A549 (cell line): Measurements from ENCODE around the gene PBRM1. TPM values are rescaled to one million over a fixed set of nuclear protein-coding genes. Genes with fewer than 3 reads are reported as not detected.
"Not testable (repeated sequence)": the region's sequence is repeated elsewhere in the genome, so short reads cannot be mapped to it uniquely, and the experiment has no call there.

Experiments used
- ATAC-seq, 2 experiments: fragments of 200-7000 bp in 1 of 2; fragments of >200 bp in 1 of 2; cut with Nextera tagmentation in 1 of 2; cut with Tn5 transposase in 1 of 2; 3 replicates each; pipeline versions ENCODE4 v1.8.0 to v1.9.1; 2018 to 2020; ENCODE audit warnings: mild to moderate bottlenecking in 1 of 2, moderate library complexity in 1 of 2
- CTCF ChIA-PET: fragments of 300-600 bp; sonication (Branson Sonifier 250); formaldehyde crosslinking; extraction: SDS; loops from one replicate; lab custom pipeline; 2021; ENCODE audit warnings: antibody characterized with exemption, inconsistent platforms; lab: Yijun Ruan, JAX
- POLR2A ChIA-PET: fragments of 350-600 bp; formaldehyde crosslinking; extraction: SDS; loops from one replicate; lab custom pipeline; 2021; ENCODE audit warnings: antibody characterized with exemption, inconsistent platforms; lab: Yijun Ruan, JAX
- DNase-seq, 2 experiments: peaks; one replicate each; pipeline versions ENCODE4 v3.0.0 to v3.0.0-alpha.2; 2011 to 2016; ENCODE audit warnings: low read depth in 1 of 2, low spot score in 1 of 2
- FAIRE-seq: peaks from 2 replicates; lab custom pipeline; 2011; peaks lifted over from hg19 to GRCh38; lab: Jason Lieb, UNC
- H3K27ac ChIP-seq, 2 experiments: fragments of >200 bp; sonication (Bioruptor Twin); formaldehyde crosslinking; 3 replicates each; pipeline ENCODE4 v1.5.1; 2016 to 2017
- H3K4me1 ChIP-seq: fragments of >200 bp; sonication (Bioruptor Twin); formaldehyde crosslinking; 3 replicates; pipeline ENCODE4 v1.6.1; 2016
- H3K4me2 ChIP-seq: fragments of >200 bp; sonication (Bioruptor Twin); formaldehyde crosslinking; 3 replicates; pipeline ENCODE4 v1.6.1; 2016
- H3K4me3 ChIP-seq: fragments of >200 bp; sonication (Bioruptor Twin); formaldehyde crosslinking; 3 replicates; pipeline ENCODE4 v1.5.1; 2016
- H3K9me3 ChIP-seq: fragments of >200 bp; sonication (Bioruptor Twin); formaldehyde crosslinking; 3 replicates; pipeline ENCODE4 v1.6.1; 2016
- CBX8 ChIP-seq: fragments of 200-600 bp; sonication (generic); IDR thresholded peaks from 2 replicates; pipeline ENCODE4 v1.6.1; 2016
- CHD4 ChIP-seq: fragments of 200-600 bp; sonication (generic); IDR thresholded peaks from 2 replicates; pipeline ENCODE4 v1.6.1; 2016; ENCODE audit warnings: antibody characterized with exemption, mild to moderate bottlenecking, borderline replicate concordance
- CTCF ChIP-seq: fragments of >200 bp; sonication (Bioruptor Twin); formaldehyde crosslinking; IDR thresholded peaks from 3 replicates; pipeline ENCODE4 v1.5.1; 2016
- EHF ChIP-seq: fragments of 250-450 bp; sonication (Bioruptor Pico); IDR thresholded peaks from 2 replicates; pipeline ENCODE4 v1.5.0; 2020; ENCODE audit warnings: mild to moderate bottlenecking
- ELK1 ChIP-seq: fragments of 150-350 bp; IDR thresholded peaks from 2 replicates; pipeline ENCODE4 v1.6.1; 2014; ENCODE audit warnings: low read depth, mild to moderate bottlenecking, low read length
- EP300 ChIP-seq, 2 experiments: fragments of >200 bp; sonication (Bioruptor Twin); formaldehyde crosslinking; IDR thresholded peaks; 2 replicates in 1 of 2; 3 replicates in 1 of 2; pipeline ENCODE4 v1.6.1; 2016 to 2017
- ESRRA ChIP-seq: fragments of 150-350 bp; IDR thresholded peaks from 2 replicates; pipeline ENCODE4 v1.6.1; 2014; ENCODE audit warnings: mild to moderate bottlenecking, low read length, borderline replicate concordance
- FOXS1 ChIP-seq: fragments of 250-450 bp; sonication (Bioruptor Pico); IDR thresholded peaks from 2 replicates; pipeline ENCODE4 v1.5.0; 2020; ENCODE audit warnings: mild to moderate bottlenecking, moderate library complexity
- GATA3 ChIP-seq: IDR thresholded peaks from 2 replicates; pipeline ENCODE4 v1.6.1; 2012; ENCODE audit warnings: borderline replicate concordance
- HDAC2 ChIP-seq: fragments of 200-600 bp; sonication (generic); IDR thresholded peaks from 2 replicates; pipeline ENCODE4 v1.6.1; 2016
- HES2 ChIP-seq: fragments of >200 bp; sonication (Bioruptor Twin); formaldehyde crosslinking; IDR thresholded peaks from 2 replicates; pipeline ENCODE4 v1.6.1; 2016
- HMGXB4 ChIP-seq: fragments of 250-450 bp; sonication (Bioruptor Pico); IDR thresholded peaks from 2 replicates; pipeline ENCODE4 v1.5.0; 2021; ENCODE audit warnings: mild to moderate bottlenecking, moderate library complexity, borderline replicate concordance
- HOXB5 ChIP-seq: fragments of 250-450 bp; sonication (Bioruptor Pico); IDR thresholded peaks from 2 replicates; pipeline ENCODE4 v1.5.0; 2020; ENCODE audit warnings: mild to moderate bottlenecking, moderate library complexity
- JUN ChIP-seq, 2 experiments: fragments of >200 bp; sonication (Bioruptor Twin); formaldehyde crosslinking; IDR thresholded peaks; 2 replicates in 1 of 2; 3 replicates in 1 of 2; pipeline ENCODE4 v1.6.1; 2016 to 2017
- JUNB ChIP-seq: fragments of >200 bp; sonication (Bioruptor Twin); formaldehyde crosslinking; IDR thresholded peaks from 2 replicates; pipeline ENCODE4 v1.6.1; 2016
- KDM5A ChIP-seq: fragments of 200-600 bp; sonication (generic); IDR thresholded peaks from 2 replicates; pipeline ENCODE4 v1.6.1; 2016; ENCODE audit warnings: antibody characterized with exemption, mild to moderate bottlenecking
- MAX ChIP-seq: IDR thresholded peaks from 2 replicates; pipeline ENCODE4 v1.6.1; 2012
- NR3C1 ChIP-seq: fragments of >200 bp; sonication (Bioruptor Twin); formaldehyde crosslinking; IDR thresholded peaks from 3 replicates; pipeline ENCODE4 v1.6.1; 2017
- RAD21 ChIP-seq, 2 experiments: fragments of >200 bp in 1 of 2; sonication (Bioruptor Twin) in 1 of 2; formaldehyde crosslinking in 1 of 2; IDR thresholded peaks in 1 of 2; conservative IDR thresholded peaks in 1 of 2; 2 replicates in 1 of 2; 3 replicates in 1 of 2; pipeline ENCODE4 v1.6.1; 2012 to 2018; ENCODE audit warnings: inconsistent platforms in 1 of 2
- RARB ChIP-seq: fragments of 250-450 bp; sonication (Bioruptor Pico); IDR thresholded peaks from 2 replicates; pipeline ENCODE4 v1.8.0; 2021; ENCODE audit warnings: mild to moderate bottlenecking, moderate library complexity
- RCOR1 ChIP-seq: fragments of 150-350 bp; IDR thresholded peaks from 2 replicates; pipeline ENCODE4 v1.6.1; 2014; ENCODE audit warnings: antibody characterized with exemption, low read length, low read depth
- RFX5 ChIP-seq: fragments of 450-650 bp; IDR thresholded peaks from 2 replicates; pipeline ENCODE4 v1.7.1; 2014; ENCODE audit warnings: antibody characterized with exemption, mild to moderate bottlenecking, moderate library complexity
- SREBF2 ChIP-seq: fragments of 450-650 bp; IDR thresholded peaks from 2 replicates; pipeline ENCODE4 v1.6.1; 2014; ENCODE audit warnings: mild to moderate bottlenecking, moderate library complexity
- TFCP2L1 ChIP-seq: fragments of 250-450 bp; sonication (Bioruptor Pico); IDR thresholded peaks from 2 replicates; pipeline ENCODE4 v1.5.0; 2021; ENCODE audit warnings: mild to moderate bottlenecking
- TP53 ChIP-seq: fragments of 250-450 bp; sonication (Bioruptor Pico); IDR thresholded peaks from 2 replicates; pipeline ENCODE4 v1.5.0; 2021; ENCODE audit warnings: mild to moderate bottlenecking, moderate library complexity
- USF2 ChIP-seq: fragments of 450-650 bp; IDR thresholded peaks from 2 replicates; pipeline ENCODE4 v1.6.1; 2014; ENCODE audit warnings: antibody characterized with exemption
- ZC3H11A ChIP-seq: fragments of 450-650 bp; IDR thresholded peaks from 2 replicates; pipeline ENCODE4 v1.6.1; 2014; ENCODE audit warnings: antibody characterized with exemption, mild to moderate bottlenecking
- ZFP36 ChIP-seq: fragments of 450-650 bp; IDR thresholded peaks from 2 replicates; pipeline ENCODE4 v1.6.1; 2014; ENCODE audit warnings: borderline replicate concordance; ENCODE audit not compliant: partially characterized antibody
- WGBS: methylation state at CpG from one replicate; pipeline ENCODE4 v1.1.6; 2017; ENCODE audit errors: missing lambda C conversion rate; 5-methylcytosine and 5-hydroxymethylcytosine counted together
- polyA plus RNA-seq, 4 experiments: library from polyadenylated mRNA; depleted of rRNA in 3 of 4; stranded (reverse); fragments of >200 nt; fragmentation: RNase III in 1 of 4; extraction: RNeasy Plus Mini Kit Qiagen cat#74134 plus additional on column Dnase treatment in 1 of 4; gene quantifications; 2 replicates in 3 of 4; 3 replicates in 1 of 4; pipeline ENCODE4 v1.2.3, GENCODE V29; 2011 to 2017

Gene PBRM1
- polyA plus RNA-seq, 2 of the 4 experiments (the other 2 are of a cell fraction): 15.0 to 21.6 TPM

GRCh38 chr3:52730681-52731080, 45.0 kb upstream of the PBRM1 start (continued):
- no peak for TF ChIP-seq FOXS1 (CRISPR knock-in tag)
- TF ChIP-seq EHF (CRISPR knock-in tag): no peak
- no peak for TF ChIP-seq TFCP2L1
- TF ChIP-seq RAD21 (conservative IDR thresholded peaks at IDR 0.05 in 1 of 2, IDR thresholded peaks at IDR 0.05 in 1 of 2): no peak
- no peak for TF ChIP-seq RFX5
- TF ChIP-seq HOXB5 (CRISPR knock-in tag): no peak
- no peak for TF ChIP-seq JUN (IDR thresholded peaks at IDR 0.05)
- no peak for TF ChIP-seq GATA3
- no peak for TF ChIP-seq CHD4
- no peak for TF ChIP-seq MAX

- CTCF ChIA-PET, FAIRE-seq, ATAC-seq, POLR2A ChIA-PET, DNase-seq, H3K4me2 ChIP-seq, H3K27ac ChIP-seq, H3K9me3 ChIP-seq, H3K4me3 ChIP-seq, H3K4me1 ChIP-seq: not testable (repeated sequence)
- WGBS: 79% methylated on average over 3 of the region's 3 CpGs
Observed at GRCh38 chr3:52728753-52729152, 43.0 kb upstream of the PBRM1 start.

- TF ChIP-seq RCOR1 (no peak), HMGXB4 (CRISPR knock-in tag) (no peak), HES2 (no peak), NR3C1 (no peak), ZFP36 (no peak), ZC3H11A (no peak), HDAC2 (no peak), CTCF (no peak), RARB (CRISPR knock-in tag) (no peak), GATA3 (no peak), CBX8 (no peak), JUNB (no peak), KDM5A (no peak), USF2 (no peak), ELK1 (no peak), SREBF2 (no peak), TP53 (CRISPR knock-in tag) (no peak), EP300 (IDR thresholded peaks at IDR 0.05) (no peak), ESRRA (no peak)
- CTCF ChIA-PET: no interaction called here
- no peak overlapping the region for H3K27ac ChIP-seq
- FAIRE-seq (no peak), DNase-seq (no peak), ATAC-seq (no peak)
- no peaks in the 10 kb centered on the region for H3K9me3 ChIP-seq
- no peak overlapping the region for H3K4me3 ChIP-seq
- POLR2A ChIA-PET: no interaction called here
- 96% methylated on average over 1 of the region's 1 CpG for WGBS
- H3K4me1 ChIP-seq: no peaks in the 10 kb centered on the region
- H3K4me2 ChIP-seq: no peak overlapping the region
Observed at GRCh38 chr3:52724511-52724910, 38.8 kb upstream of the PBRM1 start.
